HCT116 (cell line): ENCODE measurements around the gene RHNO1. TPM values are rescaled to one million over a fixed set of nuclear protein-coding genes. Genes with fewer than 3 reads are reported as not detected.

Source experiments
- ATAC-seq: fragments of 200-7000 bp; cut with Tn5 transposase; 2 replicates; pipeline ENCODE4 v1.9.1; 2020; ENCODE audit warnings: mild to moderate bottlenecking, moderate library complexity
- BruUV-seq: library from RNA; stranded (reverse); fragments of 400-500 nt; replicated peaks from 2 replicates; lab custom pipeline; 2021; lab: Mats Ljungman, UMichigan
- CTCF ChIA-PET: fragments of 300-600 bp; sonication (Branson Sonifier 250); formaldehyde crosslinking; loops from one replicate; lab custom pipeline; 2021; ENCODE audit warnings: antibody characterized with exemption; lab: Charles Lee
- POLR2A ChIA-PET: fragments of 300-600, 350-600 bp; sonication (Branson Sonifier 250); formaldehyde crosslinking; loops from one replicate; lab custom pipeline; 2021; ENCODE audit warnings: antibody characterized with exemption; lab: Charles Lee
- RAD21 ChIA-PET, 2 experiments: fragments of 300-600 bp; sonication (Branson Sonifier 250); formaldehyde crosslinking; loops; one replicate each; lab custom pipeline; 2023; ENCODE audit warnings: low total read pairs in 2 of 2; ENCODE audit not compliant: uncharacterized antibody in 2 of 2, unreplicated experiment in 2 of 2, low non-redundant PET in 1 of 2; lab: Charles Lee
- DNase-seq: peaks from one replicate; pipeline ENCODE4 v3.0.0-alpha.2; 2010; ENCODE audit warnings: low read depth, low spot score
- H2AFZ ChIP-seq: fragments of 200-600 bp; shearing (Covaris generic), sonication (generic); 2 replicates; pipeline ENCODE4 v1.6.1; 2017; ENCODE audit warnings: low read depth, mixed run types, mixed read lengths, antibody characterized with exemption, low read length; ENCODE audit not compliant: poor library complexity, severe bottlenecking
- H3K27ac ChIP-seq: 2 replicates; pipeline ENCODE4 v1.5.1; 2012; ENCODE audit warnings: low read depth, low read length
- H3K27me3 ChIP-seq: fragments of 200-600 bp; sonication (generic); 2 replicates; pipeline ENCODE4 v1.6.1; 2016; ENCODE audit warnings: mixed run types, low read length, mixed read lengths; ENCODE audit not compliant: insufficient read depth
- H3K36me3 ChIP-seq, 2 experiments: fragments of 200-500 bp in 1 of 2; fragments of 200-600 bp in 1 of 2; sonication (Bioruptor generic) in 1 of 2; sonication (generic) in 1 of 2; 2 replicates each; pipeline versions ENCODE4 v1.5.1 to v1.6.1; 2014 to 2016; ENCODE audit warnings: low read length in 2 of 2, inconsistent platforms in 1 of 2, mixed read lengths in 1 of 2, mixed run types in 1 of 2; ENCODE audit not compliant: insufficient read depth in 2 of 2, control insufficient read depth in 1 of 2
- H3K4me1 ChIP-seq, 2 experiments: fragments of 200-600 bp in 1 of 2; sonication (generic) in 1 of 2; 2 replicates each; pipeline versions ENCODE4 v1.5.1 to v1.6.1; 2012 to 2017; ENCODE audit warnings: low read length in 2 of 2, inconsistent platforms in 1 of 2, mild to moderate bottlenecking in 1 of 2, mixed read lengths in 1 of 2, mixed run types in 1 of 2, moderate library complexity in 1 of 2; ENCODE audit not compliant: insufficient read depth in 2 of 2, control insufficient read depth in 1 of 2
- H3K4me2 ChIP-seq: fragments of 200-600 bp; sonication (generic); 2 replicates; pipeline ENCODE4 v1.6.1; 2017; ENCODE audit warnings: mixed run types, low read length, mixed read lengths
- H3K4me3 ChIP-seq, 2 experiments: fragments of 200-600 bp in 1 of 2; sonication (generic) in 1 of 2; replicated peaks in 1 of 2; 2 replicates each; pipeline ENCODE4 v1.5.1; 2011 to 2016; ENCODE audit warnings: low read length in 2 of 2, control low read depth in 1 of 2, low read depth in 1 of 2, mild to moderate bottlenecking in 1 of 2, mixed read lengths in 1 of 2, mixed run types in 1 of 2
- H3K79me2 ChIP-seq: fragments of 200-600 bp; sonication (generic); 2 replicates; pipeline ENCODE4 v1.6.1; 2017; ENCODE audit warnings: mild to moderate bottlenecking, mixed run types, low read length, moderate library complexity, mixed read lengths; ENCODE audit not compliant: insufficient read depth
- H3K9ac ChIP-seq: fragments of 200-600 bp; sonication (generic); 2 replicates; pipeline ENCODE4 v1.6.1; 2016; ENCODE audit warnings: low read length, mixed read lengths
- H3K9me2 ChIP-seq: fragments of 200-600 bp; sonication (generic), shearing (Covaris generic); 2 replicates; pipeline ENCODE4 v1.6.1; 2017; ENCODE audit warnings: mixed run types, mild to moderate bottlenecking, moderate library complexity; ENCODE audit not compliant: insufficient read depth
- H3K9me3 ChIP-seq, 2 experiments: fragments of 200-500 bp in 1 of 2; fragments of 200-600 bp in 1 of 2; sonication (Bioruptor generic) in 1 of 2; sonication (generic) in 1 of 2; 2 replicates each; pipeline ENCODE4 v1.6.1; 2014 to 2017; ENCODE audit warnings: low read length in 2 of 2, mixed read lengths in 2 of 2, inconsistent platforms in 1 of 2, low read depth in 1 of 2, mild to moderate bottlenecking in 1 of 2, mixed run types in 1 of 2, moderate library complexity in 1 of 2; ENCODE audit not compliant: control insufficient read depth in 1 of 2, insufficient read depth in 1 of 2
- H4K20me1 ChIP-seq: fragments of 200-600 bp; sonication (generic), shearing (Covaris generic); 2 replicates; pipeline ENCODE4 v1.6.1; 2017; ENCODE audit warnings: mixed run types, mild to moderate bottlenecking, moderate library complexity; ENCODE audit not compliant: insufficient read depth
- ATF3 ChIP-seq: IDR thresholded peaks from 2 replicates; pipeline ENCODE4 v1.6.1; 2012
- CEBPB ChIP-seq: IDR thresholded peaks from 2 replicates; pipeline ENCODE4 v1.6.1; 2012; ENCODE audit warnings: low read depth
- EZH2 ChIP-seq: fragments of 200-600 bp; sonication (generic); IDR thresholded peaks from 2 replicates; pipeline ENCODE4 v1.6.1; 2017; ENCODE audit warnings: antibody characterized with exemption, mixed run types
- FOSL1 ChIP-seq: IDR thresholded peaks from 2 replicates; pipeline ENCODE4 v1.6.1; 2012; ENCODE audit warnings: low read depth
- POLR2A ChIP-seq: IDR thresholded peaks from 2 replicates; pipeline ENCODE4 v1.7.0; 2011; ENCODE audit warnings: borderline replicate concordance; ENCODE audit not compliant: insufficient read depth, insufficient read length; ENCODE audit errors: extremely low read depth
- REST ChIP-seq: IDR thresholded peaks from 2 replicates; pipeline ENCODE4 v1.6.1; 2012; ENCODE audit warnings: low read depth
- SIN3A ChIP-seq: IDR thresholded peaks from 2 replicates; pipeline ENCODE4 v1.6.1; 2012; ENCODE audit warnings: low read depth
- SP1 ChIP-seq: IDR thresholded peaks from 2 replicates; pipeline ENCODE4 v1.6.1; 2012; ENCODE audit warnings: low read depth
- YY1 ChIP-seq: IDR thresholded peaks from 2 replicates; pipeline ENCODE4 v1.6.1; 2011; ENCODE audit warnings: low read length, low read depth, moderate library complexity, mild to moderate bottlenecking; ENCODE audit not compliant: insufficient replicate concordance; ENCODE audit errors: extremely low read depth
- ZNF274 ChIP-seq: fragments of 200-500 bp; sonication (Bioruptor generic); IDR thresholded peaks from 2 replicates; pipeline ENCODE4 v1.6.1; 2014; ENCODE audit warnings: mild to moderate bottlenecking, low read depth, low read length, inconsistent platforms
- intact Hi-C: fragments of 100-400 bp; cut with micrococcal nuclease; formaldehyde crosslinking; loops from 2 replicates; pipeline ENCODE4 v1.10.0; 2022
- total RNA-seq: library from RNA; stranded (reverse); gene quantifications from one replicate; pipeline ENCODE4 v1.2.1, GENCODE V29; 2021; ENCODE audit not compliant: unreplicated experiment

The RHNO1 gene
- total RNA-seq, 1 experiment from 2014 or later: 29.7 TPM

- no peak overlapping the region for H3K4me3 ChIP-seq
- H3K9ac ChIP-seq: no peak overlapping the region
- ChIA-PET RAD21 (no interaction called here), POLR2A (interaction anchor here (1.1 kb wide), 1 partner anchor 11 kb away, joined by 4 read pairs; the partner anchor contains the start of gene TULP3)
- peaks cover 74% of the 10 kb centered on the region for H3K79me2 ChIP-seq
- H3K4me2 ChIP-seq: no peak overlapping the region
- H3K36me3 ChIP-seq: no peaks in the 10 kb centered on the region
- no peak for ATAC-seq
- H3K27me3 ChIP-seq: no peaks in the 10 kb centered on the region
- no peak for DNase-seq
- BruUV-seq: no TSS peak
- H3K9me3 ChIP-seq: no peaks in the 10 kb centered on the region
- H3K27ac ChIP-seq: no peak overlapping the region
- intact Hi-C loops: no loop called here
- H2AFZ ChIP-seq: no peak overlapping the region
- TF ChIP-seq REST (no peak), SIN3A (no peak), SP1 (no peak), CEBPB (no peak), POLR2A (no peak), EZH2 (no peak), ZNF274 (no peak), FOSL1 (no peak), ATF3 (no peak), YY1 (no peak)
- TF ChIP-seq, all 23 proteins: peak for 0
- CTCF ChIA-PET: no interaction called here
- Histone ChIP-seq H3K4me1 (peaks cover 6 to 20% of the 10 kb centered on the region in 2 experiments; a peak in 3 of 4 replicates), H3K9me2 (no peaks in the 10 kb centered on the region), H4K20me1 (no peaks in the 10 kb centered on the region)
These were observed 2.8 kb downstream of the RHNO1 start for GRCh38 chr12:2879853-2880252.
